ENCODE measurements around the gene BEND5.
A peak's percentile ranks its signal among the peaks of the same experiment; 100 is the strongest.

The BEND5 gene, protein sequence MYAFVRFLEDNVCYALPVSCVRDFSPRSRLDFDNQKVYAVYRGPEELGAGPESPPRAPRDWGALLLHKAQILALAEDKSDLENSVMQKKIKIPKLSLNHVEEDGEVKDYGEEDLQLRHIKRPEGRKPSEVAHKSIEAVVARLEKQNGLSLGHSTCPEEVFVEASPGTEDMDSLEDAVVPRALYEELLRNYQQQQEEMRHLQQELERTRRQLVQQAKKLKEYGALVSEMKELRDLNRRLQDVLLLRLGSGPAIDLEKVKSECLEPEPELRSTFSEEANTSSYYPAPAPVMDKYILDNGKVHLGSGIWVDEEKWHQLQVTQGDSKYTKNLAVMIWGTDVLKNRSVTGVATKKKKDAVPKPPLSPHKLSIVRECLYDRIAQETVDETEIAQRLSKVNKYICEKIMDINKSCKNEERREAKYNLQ

DNA sequence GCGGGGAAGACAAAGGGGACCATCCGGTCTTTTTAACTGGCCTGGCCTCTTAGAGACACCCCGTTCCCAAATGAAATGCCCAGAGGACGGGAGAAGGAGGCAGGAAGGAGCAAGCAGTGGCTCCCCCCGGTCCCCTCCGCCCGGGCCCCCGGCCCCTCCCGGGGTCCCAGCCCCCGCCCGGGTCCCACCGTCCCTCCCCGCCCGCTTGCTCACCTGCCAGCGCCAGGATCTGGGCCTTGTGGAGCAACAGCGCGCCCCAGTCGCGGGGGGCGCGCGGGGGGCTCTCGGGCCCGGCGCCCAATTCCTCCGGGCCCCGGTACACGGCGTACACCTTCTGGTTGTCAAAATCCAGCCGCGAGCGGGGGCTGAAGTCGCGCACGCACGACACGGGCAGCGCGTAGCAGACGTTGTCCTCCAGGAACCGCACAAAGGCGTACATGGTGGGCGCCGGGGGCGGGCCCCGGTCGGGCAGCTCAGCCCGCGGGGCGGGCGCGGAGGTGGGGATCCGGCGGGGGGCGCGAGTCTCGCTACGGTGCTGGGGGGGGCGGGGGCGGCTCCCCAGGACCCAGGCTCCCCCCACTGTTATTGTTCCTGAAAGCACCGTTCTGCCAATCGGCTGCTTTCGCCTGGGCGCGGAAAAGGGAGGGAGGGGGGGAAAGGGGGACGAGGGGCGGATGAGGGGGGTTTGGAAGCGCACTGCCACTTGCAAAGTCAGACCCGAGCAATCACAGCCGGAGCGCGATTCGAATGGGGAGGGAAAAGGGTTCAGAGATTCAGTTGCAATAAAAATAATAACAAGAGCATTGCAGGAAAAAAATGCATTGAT, at the start of gene BEND5:
Gene BEND5, minus strand, starts transcription at position 499 of the 826 bp plus-strand sequence. Its CDS starts 60 bp downstream, at position 439.
- peak; percentile 76 for DNase-seq

DNA sequence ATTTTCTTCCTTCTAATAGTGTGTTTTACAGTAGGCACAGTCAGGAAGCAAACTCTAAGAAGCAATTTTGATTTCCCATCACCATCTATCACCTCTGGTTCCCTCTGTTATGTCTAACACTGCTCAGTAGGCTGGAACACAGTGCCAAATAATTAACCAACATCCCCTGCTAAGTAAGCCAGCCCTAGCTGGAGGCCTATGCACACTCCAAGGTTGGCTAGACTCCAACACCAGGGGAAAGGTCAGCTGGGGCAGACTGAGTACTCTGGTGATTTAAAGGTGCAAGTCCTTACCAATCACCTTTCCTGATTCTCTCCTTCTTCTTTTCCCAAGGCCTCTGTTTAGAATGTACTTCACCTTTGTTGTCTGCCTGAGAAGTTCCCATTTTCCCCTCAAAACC, 46.5 kb upstream of the BEND5 start:
- no peak for DNase-seq

DNA sequence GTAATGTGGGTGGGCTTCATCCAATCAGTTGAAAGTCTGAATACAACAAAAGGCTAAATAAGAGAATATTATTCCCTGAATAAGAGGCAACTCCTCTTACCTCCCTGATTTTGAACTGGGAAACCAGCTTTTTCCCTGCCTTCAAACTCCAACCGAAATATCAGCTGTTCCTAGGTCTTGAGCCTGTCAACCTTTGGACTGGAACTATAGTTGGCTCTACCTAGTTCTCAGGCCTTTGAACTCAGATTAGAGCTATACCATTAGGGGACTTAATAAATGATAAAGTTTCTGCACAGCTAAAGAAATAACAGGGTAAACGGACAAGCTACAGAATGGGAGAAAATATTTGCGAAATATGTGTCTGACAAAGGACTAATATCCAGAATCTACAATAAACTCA, 43.8 kb upstream of the BEND5 start:
- no peak for DNase-seq

DNA sequence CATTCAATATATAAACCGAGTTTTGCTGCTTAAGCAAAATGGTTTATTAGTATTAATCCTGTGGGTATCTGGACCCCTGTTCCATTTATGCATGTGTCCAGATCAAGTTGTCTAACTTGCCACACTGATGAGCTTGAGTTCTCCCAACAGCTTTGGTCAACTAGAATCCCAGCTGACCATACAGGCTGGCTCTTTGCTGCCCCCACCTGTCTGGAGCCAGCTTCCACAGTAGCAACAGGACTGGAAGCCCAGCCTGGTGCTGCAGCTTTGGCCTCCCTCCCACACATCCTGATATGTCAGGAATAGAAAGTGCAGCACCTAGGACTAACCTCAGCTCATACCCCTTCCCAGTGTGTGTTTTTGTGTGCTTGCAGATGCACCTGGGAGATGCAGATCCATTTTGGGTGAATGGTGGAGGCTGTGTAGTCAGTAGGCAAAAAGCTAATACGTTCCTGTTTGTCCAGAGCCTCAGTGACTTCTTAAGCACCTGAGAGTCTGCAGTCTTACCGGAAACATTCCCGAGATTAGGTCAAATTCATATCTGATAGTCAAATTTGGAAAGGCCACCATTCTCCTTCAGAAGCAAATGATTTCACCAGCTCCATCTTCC, 40.9 kb upstream of the BEND5 start:
- peak; percentile 43 for DNase-seq

DNA sequence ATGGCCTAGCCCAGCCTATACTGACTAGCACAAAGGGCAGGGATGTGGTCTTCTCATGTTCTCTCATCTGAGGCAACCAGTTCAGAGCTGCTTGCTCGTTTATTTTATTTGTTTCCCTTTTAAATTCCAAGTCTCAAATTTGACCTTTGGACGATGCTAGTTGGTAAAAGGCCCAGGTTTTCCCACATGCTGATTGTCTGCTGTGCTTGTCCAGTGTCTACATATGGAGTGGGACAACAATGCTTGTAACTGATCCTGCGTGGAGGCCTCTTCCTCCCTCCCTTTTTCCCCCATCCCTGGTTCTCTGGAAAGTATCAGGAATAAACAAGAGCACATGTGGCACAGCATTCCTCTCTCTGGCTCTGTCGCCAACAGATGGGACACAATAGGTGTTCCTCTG, 34.0 kb upstream of the BEND5 start:
- no peak for DNase-seq

DNA sequence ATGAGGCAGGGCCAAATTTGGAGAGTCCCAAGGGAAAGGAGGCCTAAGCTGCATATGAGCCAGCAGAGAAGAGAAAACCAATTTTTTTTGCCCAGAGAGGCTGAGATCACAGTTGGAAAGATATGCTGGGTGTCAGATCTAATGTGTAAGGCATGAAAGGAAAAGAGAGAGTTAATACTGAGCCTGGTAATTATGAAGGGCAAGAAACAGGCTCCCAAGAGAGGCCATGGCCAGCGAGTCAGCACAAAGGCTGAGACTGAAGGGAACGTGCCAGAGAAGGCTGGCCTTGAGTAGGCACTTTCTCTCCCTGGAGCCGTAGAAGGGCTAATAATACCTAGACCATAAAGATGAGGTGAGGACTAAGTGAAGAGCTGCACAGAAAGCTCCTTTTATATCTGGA, 31.8 kb upstream of the BEND5 start:
- no peak for DNase-seq

DNA sequence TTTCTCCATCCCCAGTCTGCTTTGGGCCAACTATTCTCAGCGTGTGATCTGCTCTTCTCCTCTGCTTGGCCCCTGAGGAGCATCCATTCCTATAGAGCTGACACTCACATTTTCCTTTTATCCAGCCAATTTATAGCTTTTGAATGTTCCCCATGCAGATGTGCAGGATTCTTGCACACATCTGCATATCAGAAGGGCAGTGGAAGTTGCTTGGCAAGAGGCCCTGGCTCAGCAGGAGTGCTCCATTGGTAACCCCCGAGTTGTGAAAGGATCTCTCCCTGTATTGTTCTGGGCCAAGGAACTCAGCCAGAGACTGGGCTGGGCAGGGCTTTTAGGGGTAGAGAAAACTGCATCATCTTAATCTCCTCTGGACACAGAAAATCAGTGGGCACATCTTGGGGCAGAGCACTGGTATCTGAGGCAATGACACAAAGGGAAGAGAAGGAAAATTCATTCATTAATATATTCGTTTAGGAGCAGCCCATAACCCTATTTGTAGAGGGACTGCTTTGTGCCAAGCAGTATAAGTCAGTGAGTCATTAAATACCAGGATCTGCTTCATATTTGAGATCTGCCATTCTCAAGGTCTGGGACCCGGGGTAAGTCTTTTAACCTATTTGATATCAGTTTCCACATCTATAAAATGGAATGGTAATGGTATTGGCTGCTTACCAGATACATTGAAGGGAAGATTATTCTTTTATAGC, 31.0 kb upstream of the BEND5 start:
- no peak for DNase-seq

DNA sequence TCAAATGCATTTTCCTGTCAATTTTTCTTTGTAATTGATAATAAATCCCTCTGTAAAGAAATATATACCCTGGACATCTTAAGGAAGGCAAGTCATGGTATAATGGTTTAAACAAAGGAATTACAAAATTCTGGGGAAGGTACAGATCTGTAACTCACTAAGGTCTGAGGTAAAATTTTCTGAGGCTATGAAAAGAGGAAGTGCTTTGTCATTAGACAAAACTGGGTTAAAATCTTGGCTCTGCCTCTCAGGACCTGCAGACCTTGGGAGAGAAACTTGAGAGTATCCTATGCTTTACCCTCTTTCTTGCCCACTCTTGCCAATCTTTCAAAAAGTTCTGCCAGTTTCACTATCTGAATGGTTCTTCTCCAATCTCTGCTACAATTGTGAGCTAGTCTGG, 26.8 kb upstream of the BEND5 start:
- DNase-seq = no peak

DNA sequence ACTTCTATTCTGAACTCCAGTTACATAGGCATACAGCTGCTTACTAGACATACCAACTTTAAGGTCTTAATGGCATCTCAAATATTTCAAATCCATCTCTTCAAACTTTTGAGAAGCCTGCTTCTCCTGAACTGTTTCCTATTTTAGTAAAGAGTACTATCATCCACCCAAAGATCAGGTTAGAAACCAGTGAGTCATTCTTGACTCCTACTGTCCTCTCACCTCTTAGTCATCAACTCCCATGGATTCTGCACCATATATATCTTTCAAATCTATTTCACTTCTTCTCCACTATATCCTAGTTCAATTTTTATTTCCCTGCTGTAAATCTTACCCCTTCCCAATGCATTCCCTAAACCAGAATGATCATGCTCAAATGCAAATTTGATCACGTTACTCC, 18.1 kb upstream of the BEND5 start:
- DNase-seq = no peak

DNA sequence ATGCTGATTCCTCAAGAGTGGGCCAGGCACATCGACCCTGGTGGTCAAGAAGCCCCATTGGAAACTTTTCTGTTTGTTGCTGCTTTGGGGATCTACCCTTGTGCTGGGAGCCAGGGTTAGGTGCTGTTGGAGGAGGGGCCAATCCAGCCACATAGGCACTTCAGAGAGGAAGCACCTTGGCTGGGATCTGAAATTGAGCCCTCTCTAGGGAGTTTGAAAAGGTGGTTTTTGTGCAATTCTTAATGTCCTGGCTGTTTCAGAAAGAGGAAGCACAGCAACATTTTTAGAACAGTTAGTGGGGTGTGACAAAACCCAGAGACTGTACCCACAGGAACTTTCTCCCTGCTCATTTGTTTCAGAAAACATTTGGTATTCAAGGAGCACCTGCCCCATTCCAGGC, 17.2 kb upstream of the BEND5 start:
- no peak for DNase-seq

DNA sequence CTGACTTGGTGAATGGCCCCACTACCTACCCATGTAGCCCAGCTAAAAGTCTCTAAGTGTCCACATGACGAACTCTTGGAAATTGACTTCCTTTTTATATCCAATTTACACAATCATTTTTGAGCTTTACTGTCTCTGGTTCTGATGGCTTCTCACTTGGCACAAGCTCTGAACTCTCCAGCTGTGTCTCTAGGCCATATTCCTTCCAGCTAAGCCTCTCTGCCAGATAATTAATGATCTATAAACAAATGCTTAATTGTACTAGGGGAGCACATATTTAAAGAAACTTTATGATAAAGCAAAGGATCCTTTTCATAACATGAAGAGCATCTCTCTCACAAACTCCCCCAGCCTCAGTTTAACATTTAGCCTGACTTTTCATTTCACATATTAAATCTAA, 16.3 kb upstream of the BEND5 start:
- DNase-seq = no peak

DNA sequence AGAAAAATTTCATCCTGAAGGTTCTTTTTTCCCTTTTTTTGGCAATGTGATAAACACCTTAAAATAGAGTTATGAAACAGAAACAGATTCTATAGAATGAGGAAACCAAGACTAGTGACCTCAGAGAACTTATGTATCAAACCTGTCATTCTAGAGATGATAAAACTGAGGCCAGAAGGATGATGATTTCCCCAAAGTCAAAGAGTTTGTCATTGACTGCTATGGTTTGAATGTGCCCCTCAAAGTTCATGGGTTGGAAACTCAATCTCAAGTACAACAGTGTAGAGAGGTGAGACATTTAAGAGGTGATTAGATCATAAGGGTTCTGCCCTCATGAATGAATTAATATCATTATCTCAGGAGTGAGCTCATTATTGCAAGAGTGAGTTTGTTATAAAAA, 13.7 kb upstream of the BEND5 start:
- DNase-seq = no peak

DNA sequence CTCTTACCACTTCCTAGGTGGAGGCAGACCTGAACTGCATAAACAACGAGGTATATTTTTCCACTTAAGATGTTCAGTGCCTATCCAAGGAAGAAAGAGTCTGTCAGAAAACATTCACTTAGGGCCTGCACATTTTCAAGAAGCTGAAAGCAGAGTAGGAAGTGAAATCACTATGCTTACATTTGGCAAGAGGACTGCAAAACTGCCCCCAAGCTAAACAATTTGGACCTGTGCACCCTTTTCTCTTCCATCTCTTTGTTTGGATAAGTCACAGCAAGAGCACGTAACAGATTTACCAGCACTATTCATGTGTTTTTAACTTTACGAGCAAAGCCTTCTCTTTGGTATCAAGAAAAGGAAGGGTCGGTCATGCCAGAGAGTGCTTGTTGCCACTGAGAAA, 13.2 kb upstream of the BEND5 start:
- DNase-seq = no peak

DNA sequence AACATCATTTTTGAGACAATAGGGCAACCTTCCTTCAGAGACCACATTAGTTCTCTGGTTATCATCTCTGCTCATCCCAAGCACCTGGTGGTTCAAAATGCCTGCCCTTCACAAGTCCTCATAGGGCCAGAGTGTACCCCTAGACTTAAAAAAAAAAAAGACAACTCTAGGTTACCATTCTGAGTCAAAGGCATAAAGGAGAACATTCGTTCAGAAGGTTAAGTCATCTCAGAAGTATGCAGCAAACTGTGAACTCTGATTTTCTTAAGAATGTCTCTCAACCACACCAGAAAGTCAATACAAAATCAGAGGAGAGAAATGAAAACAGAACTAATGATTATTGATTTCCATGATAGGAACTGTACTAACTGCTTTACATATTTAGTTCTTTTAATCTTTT, 9.2 kb upstream of the BEND5 start:
- no peak for DNase-seq

DNA sequence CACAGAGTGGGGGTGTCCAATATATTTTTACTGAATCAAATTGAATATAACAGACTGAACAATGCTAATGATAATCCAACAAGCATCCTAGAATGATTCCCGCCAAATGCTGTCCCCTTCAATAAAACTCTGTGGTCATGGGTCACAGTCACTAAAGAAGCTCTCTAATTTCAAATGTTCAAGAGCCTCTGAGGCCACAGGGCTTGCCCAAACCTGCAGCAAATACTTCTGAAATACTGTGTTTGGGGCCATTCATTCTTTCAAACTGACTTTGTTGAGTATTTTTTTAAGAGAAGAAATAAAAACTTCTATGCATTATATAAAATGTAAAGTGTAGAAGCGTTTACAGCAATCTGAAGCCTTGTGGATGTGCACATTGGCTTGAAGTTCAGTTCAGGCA, 7.6 kb upstream of the BEND5 start:
- no peak for DNase-seq

DNA sequence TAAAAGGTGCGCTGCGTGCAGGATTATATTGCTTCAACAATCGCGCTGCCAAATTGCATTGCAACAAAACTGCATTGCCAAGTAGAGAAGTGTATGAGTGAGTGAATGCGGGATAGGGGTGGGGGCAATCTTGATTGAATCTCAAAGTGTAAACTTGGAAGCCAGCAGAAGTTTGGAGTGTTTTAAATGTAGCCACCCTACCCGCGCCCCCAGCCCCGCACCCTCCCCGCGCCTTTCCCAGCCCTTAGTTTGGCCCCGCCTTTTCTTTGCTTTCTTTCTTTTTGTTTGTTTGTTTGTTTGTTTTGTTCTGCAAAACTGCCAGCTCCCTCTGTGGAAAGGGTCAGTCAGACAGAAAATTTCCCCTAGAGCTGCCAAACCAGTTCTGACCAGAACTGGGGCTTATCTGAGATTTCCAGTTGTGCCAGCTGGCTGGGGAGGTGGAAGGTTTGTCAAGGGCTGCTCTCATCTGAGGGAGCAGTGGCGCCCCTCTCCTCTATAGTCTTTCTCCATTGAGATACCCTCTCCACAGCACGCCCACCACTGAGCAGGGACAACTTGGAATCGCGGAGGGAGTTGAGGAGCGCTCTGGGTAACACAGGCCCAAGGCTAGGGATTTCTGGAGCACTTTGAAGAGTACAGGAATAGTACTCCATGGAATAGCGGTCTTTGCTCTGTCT, 666 bp upstream of the BEND5 start:
- DNase-seq = peak; percentile 50

DNA sequence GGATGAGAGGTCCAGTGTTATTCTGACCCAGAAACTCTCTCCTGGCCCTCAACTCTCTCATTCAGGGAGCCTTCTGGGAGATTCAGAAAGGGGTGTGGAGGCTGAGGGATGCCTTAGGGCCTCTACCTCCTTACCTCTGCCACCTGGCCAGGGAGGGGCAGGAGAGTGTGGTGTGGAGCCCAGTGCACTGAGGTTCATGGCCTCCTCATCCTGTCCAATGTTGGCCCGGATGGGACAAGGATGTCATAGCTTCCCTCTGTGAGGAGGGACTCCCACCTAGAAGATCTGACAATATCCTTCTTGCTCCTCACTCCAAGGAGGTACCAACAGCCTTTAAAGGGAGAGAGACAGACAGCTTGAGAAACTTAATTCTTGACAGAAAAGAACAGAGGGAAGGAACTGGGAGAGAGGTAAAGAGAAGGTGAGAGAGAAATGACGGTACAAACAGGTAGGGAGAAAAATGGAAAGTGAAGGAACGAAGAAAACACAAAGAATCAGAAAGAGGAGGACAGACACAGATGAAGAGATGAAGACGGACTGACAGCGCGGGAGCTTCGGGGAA, 779 bp downstream of the BEND5 start:
- DNase-seq = peak; percentile 49

DNA sequence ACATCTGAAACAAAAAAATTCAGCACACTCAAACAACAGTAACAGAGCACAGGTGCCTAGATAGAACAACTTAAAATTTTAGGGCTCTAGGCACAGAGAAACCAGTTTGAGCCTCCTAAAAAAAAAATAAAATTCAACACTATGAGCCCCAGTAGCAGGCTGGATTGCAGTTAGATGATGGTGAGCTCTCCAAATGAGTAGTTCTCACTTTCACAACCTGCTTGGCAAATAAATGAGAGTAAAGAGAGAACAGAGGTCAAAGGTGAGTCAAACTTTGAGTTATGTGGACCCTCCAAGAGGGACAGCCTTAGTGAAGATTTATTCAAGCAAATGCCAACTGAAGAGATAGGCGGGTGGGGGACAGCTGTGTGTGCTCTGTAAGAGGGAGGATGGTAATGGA, 3.6 kb downstream of the BEND5 start:
- DNase-seq = no peak

DNA sequence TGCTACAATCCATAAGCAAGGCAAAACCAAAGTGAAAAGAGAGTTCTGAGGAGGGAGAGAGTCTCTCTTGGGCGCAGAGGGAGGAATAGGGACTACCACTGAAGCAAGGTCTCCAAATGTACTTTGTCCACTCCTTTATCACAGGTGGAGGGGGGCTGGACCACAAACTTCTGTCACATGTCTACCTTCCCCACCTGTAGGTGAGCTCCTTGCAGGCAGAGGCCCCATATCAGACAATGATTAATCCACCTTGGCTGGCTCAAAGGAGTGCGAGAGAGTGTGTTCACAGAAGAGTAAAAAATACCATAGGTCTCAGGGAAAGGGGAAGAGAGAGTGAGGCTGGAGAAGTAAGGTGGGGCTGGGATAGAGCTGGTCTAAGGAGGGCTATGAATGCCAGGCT, 4.5 kb downstream of the BEND5 start:
- no peak for DNase-seq

DNA sequence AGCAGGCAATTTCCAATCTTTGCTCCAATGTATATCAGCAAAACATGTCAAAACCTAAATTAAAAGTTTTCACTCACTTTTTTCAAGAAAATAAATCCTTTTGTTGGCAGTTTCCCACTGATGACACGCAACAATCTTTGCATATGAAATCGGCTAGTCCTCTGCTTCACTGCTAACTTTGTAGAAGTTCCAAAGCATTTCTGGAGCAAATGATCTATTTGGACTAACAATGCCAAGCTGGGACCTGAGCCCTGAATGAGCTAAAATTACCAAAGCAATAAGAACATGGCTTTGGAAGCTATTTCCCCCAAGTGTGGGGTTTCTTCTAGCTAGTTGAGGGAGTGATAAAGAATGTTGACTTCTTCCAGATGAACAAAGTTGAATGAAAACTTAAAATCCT, 5.1 kb downstream of the BEND5 start:
- no peak for DNase-seq

DNA sequence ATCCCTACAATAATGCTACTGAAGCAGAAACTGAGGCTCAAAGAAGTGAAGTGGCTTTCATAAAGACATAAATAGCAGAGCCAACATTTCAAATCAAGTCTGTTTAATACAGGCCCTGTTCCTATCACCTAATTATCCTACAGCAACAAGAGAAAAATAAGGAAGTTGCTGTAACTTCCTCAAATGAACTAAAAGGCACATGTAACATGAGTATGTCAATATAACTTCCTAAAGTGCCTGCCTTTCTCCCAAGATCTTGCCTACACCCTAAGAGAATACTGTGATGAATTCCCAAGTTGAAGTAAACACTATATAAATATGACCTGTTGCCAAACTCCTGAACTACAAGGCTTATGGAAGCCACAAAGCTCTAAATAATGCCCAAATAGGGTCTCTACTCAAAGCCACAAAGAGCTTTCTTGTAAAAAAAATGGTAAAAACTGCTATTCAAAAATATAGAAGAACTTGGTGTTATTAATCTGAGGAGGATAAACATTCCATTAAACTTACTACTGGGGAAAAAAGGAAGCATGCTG, 8.6 kb downstream of the BEND5 start:
- no peak for DNase-seq

DNA sequence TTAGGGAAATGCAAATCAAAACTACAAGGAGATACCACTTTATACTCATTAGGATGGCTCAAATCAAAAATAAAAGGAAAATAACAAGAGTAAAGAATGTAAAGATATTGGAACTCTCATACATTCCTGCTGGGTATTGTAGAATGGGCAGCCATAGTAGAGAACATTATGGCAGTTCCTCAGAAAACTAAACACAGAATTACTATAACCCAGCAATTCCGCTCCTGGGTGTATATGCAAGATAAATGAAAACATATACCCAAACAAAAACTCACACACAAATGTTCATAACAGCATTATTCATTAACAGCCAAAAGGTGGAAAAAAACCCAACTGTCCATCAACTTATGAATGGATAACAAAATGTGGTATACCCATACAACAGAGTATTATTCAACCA, 11.4 kb downstream of the BEND5 start:
- DNase-seq = no peak

Measured in retina (tissue), 1 donor.